ENCODE data around the gene GAGE12F.
"Not testable (repeated sequence)": the region's sequence is repeated elsewhere in the genome, so short reads cannot be mapped to it uniquely, and the experiment has no call there.

Gene GAGE12F, protein sequence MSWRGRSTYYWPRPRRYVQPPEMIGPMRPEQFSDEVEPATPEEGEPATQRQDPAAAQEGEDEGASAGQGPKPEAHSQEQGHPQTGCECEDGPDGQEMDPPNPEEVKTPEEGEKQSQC

GRCh38 chrX:49560542-49560941, at the start of gene GAGE12F:
GAGE12F (plus strand) TSS chrX:49560842; CDS start chrX:49561997, 1,155 bp downstream.
- not testable (repeated sequence) for DNase-seq

GRCh38 chrX:49531877-49532276, 28.8 kb upstream of the GAGE12F start, which contains the start of gene GAGE12C:
GAGE12C (plus strand) TSS chrX:49532177; CDS start chrX:49533332, 1,155 bp downstream.
- DNase-seq = not testable (repeated sequence)

DNA sequence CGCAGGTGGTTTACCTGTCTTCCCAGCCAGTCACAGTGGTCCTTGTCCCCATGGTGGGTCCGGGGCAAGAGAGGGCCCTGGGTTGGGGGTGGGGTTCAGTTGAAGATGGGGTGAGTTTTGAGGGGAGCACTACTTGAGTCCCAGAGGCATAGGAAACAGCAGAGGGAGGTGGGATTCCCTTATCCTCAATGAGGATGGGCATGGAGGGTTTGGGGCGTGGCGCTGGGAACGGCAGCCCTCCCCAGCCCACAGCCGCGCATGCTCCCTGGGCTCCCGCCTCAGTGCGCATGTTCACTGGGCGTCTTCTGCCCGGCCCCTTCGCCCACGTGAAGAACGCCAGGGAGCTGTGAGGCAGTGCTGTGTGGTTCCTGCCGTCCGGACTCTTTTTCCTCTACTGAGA, 19.2 kb upstream of the GAGE12F start, which contains the start of gene GAGE12D:
Gene GAGE12D (plus strand): TSS at position 301 of the 400 bp plus-strand sequence. CDS start 1,155 bp downstream, outside the sequence.
- not testable (repeated sequence) for DNase-seq

DNA sequence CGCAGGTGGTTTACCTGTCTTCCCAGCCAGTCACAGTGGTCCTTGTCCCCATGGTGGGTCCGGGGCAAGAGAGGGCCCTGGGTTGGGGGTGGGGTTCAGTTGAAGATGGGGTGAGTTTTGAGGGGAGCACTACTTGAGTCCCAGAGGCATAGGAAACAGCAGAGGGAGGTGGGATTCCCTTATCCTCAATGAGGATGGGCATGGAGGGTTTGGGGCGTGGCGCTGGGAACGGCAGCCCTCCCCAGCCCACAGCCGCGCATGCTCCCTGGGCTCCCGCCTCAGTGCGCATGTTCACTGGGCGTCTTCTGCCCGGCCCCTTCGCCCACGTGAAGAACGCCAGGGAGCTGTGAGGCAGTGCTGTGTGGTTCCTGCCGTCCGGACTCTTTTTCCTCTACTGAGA, 9.7 kb upstream of the GAGE12F start, which contains the start of gene GAGE12E:
Gene GAGE12E (plus strand): TSS at position 301 of the 400 bp plus-strand sequence. CDS start 1,155 bp downstream, outside the sequence.
- DNase-seq = not testable (repeated sequence)

GRCh38 chrX:49568728-49569127, 8.1 kb downstream of the GAGE12F start:
- DNase-seq = not testable (repeated sequence)

DNA sequence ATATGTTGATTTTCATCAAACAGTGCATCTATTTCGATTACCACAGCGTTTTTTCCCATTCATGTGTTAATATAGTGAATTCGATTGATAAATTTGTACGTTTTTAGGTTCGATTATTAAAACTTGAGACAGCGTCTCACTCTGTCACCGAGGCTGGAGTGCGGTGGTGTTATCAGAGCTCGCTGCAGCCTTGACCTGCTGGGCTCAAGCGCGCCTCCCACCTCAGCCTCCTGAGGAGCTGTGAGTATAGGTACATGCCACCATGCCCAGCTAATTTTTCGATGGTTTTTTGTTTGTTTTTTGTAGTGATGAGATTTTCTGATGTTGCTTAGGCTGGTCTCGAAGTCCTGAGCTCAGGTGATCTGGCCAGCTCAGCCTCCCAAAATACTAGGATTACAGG, 8.5 kb downstream of the GAGE12F start:
- DNase-seq = not testable (repeated sequence)

- not testable (repeated sequence) for DNase-seq
These were observed 9.5 kb downstream of the GAGE12F start, which contains the start of gene GAGE12G for GRCh38 chrX:49570100-49570499. GAGE12G (plus strand) TSS chrX:49570400; CDS start chrX:49571555, 1,155 bp downstream.

GRCh38 chrX:49579649-49580048, 19.0 kb downstream of the GAGE12F start, which contains the start of gene GAGE12H:
GAGE12H (plus strand) TSS chrX:49579949; CDS start chrX:49581104, 1,155 bp downstream.
- DNase-seq = not testable (repeated sequence)

- DNase-seq = not testable (repeated sequence)
These were observed 28.6 kb downstream of the GAGE12F start, which contains the start of gene GAGE2A for GRCh38 chrX:49589196-49589595. GAGE2A (plus strand) TSS chrX:49589496; CDS start chrX:49590651, 1,155 bp downstream.

GRCh38 chrX:49589769-49590478, 29.3 kb downstream of the GAGE12F start:
- DNase-seq = not testable (repeated sequence)

DNA sequence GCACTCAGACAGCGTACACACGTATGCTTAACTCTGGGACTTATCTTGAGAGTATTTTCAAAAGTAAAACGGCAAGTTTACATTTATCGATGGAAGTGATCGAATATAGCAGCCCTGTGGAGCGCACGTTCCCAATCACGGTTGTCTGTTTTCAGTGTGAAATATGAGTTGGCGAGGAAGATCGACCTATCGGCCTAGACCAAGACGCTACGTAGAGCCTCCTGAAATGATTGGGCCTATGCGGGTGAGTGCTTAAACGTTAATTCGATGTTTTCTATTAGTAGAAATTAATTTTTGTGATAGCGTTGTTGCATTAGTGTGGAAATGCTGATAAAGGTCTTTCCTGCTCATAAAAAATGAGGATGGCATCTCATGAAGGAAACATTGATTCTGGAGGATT, 29.8 kb downstream of the GAGE12F start:
- DNase-seq = not testable (repeated sequence)

DNA sequence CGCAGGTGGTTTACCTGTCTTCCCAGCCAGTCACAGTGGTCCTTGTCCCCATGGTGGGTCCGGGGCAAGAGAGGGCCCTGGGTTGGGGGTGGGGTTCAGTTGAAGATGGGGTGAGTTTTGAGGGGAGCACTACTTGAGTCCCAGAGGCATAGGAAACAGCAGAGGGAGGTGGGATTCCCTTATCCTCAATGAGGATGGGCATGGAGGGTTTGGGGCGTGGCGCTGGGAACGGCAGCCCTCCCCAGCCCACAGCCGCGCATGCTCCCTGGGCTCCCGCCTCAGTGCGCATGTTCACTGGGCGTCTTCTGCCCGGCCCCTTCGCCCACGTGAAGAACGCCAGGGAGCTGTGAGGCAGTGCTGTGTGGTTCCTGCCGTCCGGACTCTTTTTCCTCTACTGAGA, 38.1 kb downstream of the GAGE12F start, which contains the start of gene GAGE1:
Gene GAGE1 (plus strand): TSS at position 301 of the 400 bp plus-strand sequence. CDS start 1,155 bp downstream, outside the sequence.
- DNase-seq = not testable (repeated sequence)

DNA sequence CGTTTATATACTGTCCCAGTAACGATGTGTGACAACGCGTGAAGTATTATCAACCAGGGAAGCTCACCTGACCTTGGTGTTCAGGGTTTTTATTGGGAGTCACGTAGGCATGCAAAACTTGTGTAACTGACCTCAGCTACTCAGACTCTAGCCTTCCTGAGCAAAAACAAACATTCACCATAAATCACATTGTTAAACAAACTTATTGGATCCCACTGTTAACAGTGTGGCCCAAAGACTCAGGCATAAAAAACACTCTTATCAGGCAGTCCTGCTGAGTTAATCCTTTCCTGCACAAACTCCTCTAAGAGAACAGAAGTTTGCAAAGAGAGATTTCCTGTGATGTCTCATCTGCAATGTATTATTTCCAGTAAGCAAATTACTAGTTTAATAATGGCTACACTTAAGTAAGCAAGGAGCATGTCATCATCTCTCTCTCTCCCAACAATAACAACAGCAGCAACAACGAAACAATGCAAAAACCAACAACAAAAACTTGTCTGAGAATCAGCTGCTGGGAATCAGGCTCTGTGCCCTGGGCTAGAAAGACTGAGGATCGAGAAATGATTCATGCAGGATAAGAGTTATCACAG, 50.2 kb downstream of the GAGE12F start:
- no peak for DNase-seq
